Bronchial epithelial cell (primary cell): Measurements from ENCODE around the gene GRIP1. TPM values are rescaled to one million over a fixed set of nuclear protein-coding genes. Genes with fewer than 3 reads are reported as not detected.
A peak's percentile ranks its signal among the peaks of the same experiment; 100 is the strongest.
"Not testable (repeated sequence)": the region's sequence is repeated elsewhere in the genome, so short reads cannot be mapped to it uniquely, and the experiment has no call there.

Experiments used
- DNase-seq: peaks from one replicate; pipeline ENCODE4 v3.0.0-alpha.2; 2010; ENCODE audit warnings: low read depth
- FAIRE-seq: peaks from 2 replicates; lab custom pipeline; 2011; peaks lifted over from hg19 to GRCh38; lab: Jason Lieb, UNC
- H3K27me3 ChIP-seq: 2 replicates; pipeline ENCODE4 v1.5.1; 2011; ENCODE audit warnings: low read length; ENCODE audit not compliant: control insufficient read depth, insufficient read depth
- H3K36me3 ChIP-seq: 2 replicates; pipeline ENCODE4 v1.5.1; 2011; ENCODE audit warnings: low read length; ENCODE audit not compliant: control insufficient read depth, insufficient read depth
- H3K4me3 ChIP-seq: 2 replicates; pipeline ENCODE4 v1.5.1; 2011; ENCODE audit warnings: mild to moderate bottlenecking, low read depth, low read length, control low read depth
- CTCF ChIP-seq: IDR thresholded peaks from 2 replicates; pipeline ENCODE4 v1.5.1; 2011; ENCODE audit warnings: mild to moderate bottlenecking, moderate library complexity, low read length, control low read depth, inconsistent platforms; ENCODE audit not compliant: insufficient read depth, severe bottlenecking
- total RNA-seq: library from RNA; depleted of rRNA; stranded (reverse); fragments of >200 nt; gene quantifications from 2 replicates; pipeline ENCODE4 v1.2.1, GENCODE V29; 2014

GRIP1 gene
- total RNA-seq, 1 donor from 2014 or later: 3.9 TPM

- DNase-seq: no peak
- TF ChIP-seq CTCF: no peak
- FAIRE-seq: no peak
- no peaks in the 10 kb centered on the region for H3K27me3 ChIP-seq
- no peak overlapping the region for H3K4me3 ChIP-seq
- H3K36me3 ChIP-seq: no peaks in the 10 kb centered on the region
Measured at GRCh38 chr12:66312189-66312588, 366.7 kb downstream of the GRIP1 start.

- TF ChIP-seq CTCF: no peak
- FAIRE-seq (no peak), DNase-seq (no peak)
- Histone ChIP-seq H3K4me3 (no peak overlapping the region), H3K36me3 (no peaks in the 10 kb centered on the region), H3K27me3 (no peaks in the 10 kb centered on the region)
Measured at GRCh38 chr12:66309606-66310005, 369.3 kb downstream of the GRIP1 start.

- DNase-seq (no peak), FAIRE-seq (no peak)
- no peaks in the 10 kb centered on the region for H3K36me3 ChIP-seq
- no peak for TF ChIP-seq CTCF
- H3K27me3 ChIP-seq: no peaks in the 10 kb centered on the region
- H3K4me3 ChIP-seq: no peak overlapping the region
Measured at GRCh38 chr12:66304296-66304900, 374.5 kb downstream of the GRIP1 start.

GRCh38 chr12:66303316-66303804 lies 375.5 kb downstream of the GRIP1 start:
- FAIRE-seq, H3K27me3 ChIP-seq, H3K36me3 ChIP-seq, H3K4me3 ChIP-seq: not testable (repeated sequence)
- peak; percentile 45 for DNase-seq

- TF ChIP-seq CTCF: no peak
- no peak for FAIRE-seq
- H3K27me3 ChIP-seq: no peaks in the 10 kb centered on the region
- no peak for DNase-seq
- peak overlapping the region; percentile 98 for H3K4me3 ChIP-seq
- H3K36me3 ChIP-seq: no peaks in the 10 kb centered on the region
Measured at GRCh38 chr12:66302827-66303169, 376.1 kb downstream of the GRIP1 start.

- FAIRE-seq (no peak), DNase-seq (peak; percentile 96)
- H3K4me3 ChIP-seq: peak within 1 kb of the TSS; percentile 98
- H3K27me3 ChIP-seq: no peaks in the 10 kb centered on the region
- no peak for TF ChIP-seq CTCF
- no peaks in the 10 kb centered on the region for H3K36me3 ChIP-seq
Measured at GRCh38 chr12:66301944-66302826, 376.7 kb downstream of the GRIP1 start, which contains the start of gene HELB. Gene HELB (plus strand): TSS chr12:66302493. CDS start chr12:66302604, 111 bp downstream.
